Lung (tissue), 12 donors: ENCODE measurements around the gene PTGES2. TPM values are rescaled to one million over a fixed set of nuclear protein-coding genes. Genes with fewer than 3 reads are reported as not detected.
A peak's percentile ranks its signal among the peaks of the same experiment; 100 is the strongest.

Source experiments
- ATAC-seq: fragments of 200-7000 bp; cut with Tn5 transposase; one replicate; pipeline ENCODE4 v1.9.1; 2020; ENCODE audit warnings: moderate number of reproducible peaks; ENCODE audit not compliant: insufficient read depth, low FRiP score
- DNase-seq, 3 donors: peaks; one replicate each; pipeline ENCODE4 v3.0.0-alpha.2; 2013 to 2017
- H3K27ac ChIP-seq, 2 donors: one replicate each; pipeline ENCODE4 v1.5.1; 2013; ENCODE audit warnings: mild to moderate bottlenecking in 2 of 2, moderate library complexity in 2 of 2, control low read depth in 1 of 2, inconsistent platforms in 1 of 2, low read depth in 1 of 2, low read length in 1 of 2
- H3K27me3 ChIP-seq, 3 donors: one replicate each; pipeline ENCODE4 v1.5.1; 2013; ENCODE audit warnings: low read length in 2 of 3; ENCODE audit not compliant: control insufficient read depth in 3 of 3, insufficient read depth in 3 of 3
- H3K36me3 ChIP-seq, 4 donors: one replicate each; pipeline ENCODE4 v1.5.1; 2013; ENCODE audit warnings: low read length in 4 of 4, mild to moderate bottlenecking in 1 of 4, moderate library complexity in 1 of 4; ENCODE audit not compliant: control insufficient read depth in 4 of 4, insufficient read depth in 4 of 4
- H3K4me1 ChIP-seq, 5 donors: one replicate each; pipeline ENCODE4 v1.5.1; 2013; ENCODE audit warnings: low read length in 5 of 5, mild to moderate bottlenecking in 2 of 5, moderate library complexity in 1 of 5; ENCODE audit not compliant: control insufficient read depth in 5 of 5, insufficient read depth in 5 of 5
- H3K4me3 ChIP-seq: one replicate; pipeline ENCODE4 v1.5.1; 2013; ENCODE audit warnings: mild to moderate bottlenecking, control low read depth, moderate library complexity
- H3K9ac ChIP-seq, 2 donors: one replicate each; pipeline ENCODE4 v1.5.1; 2013; ENCODE audit warnings: low read length in 2 of 2, control low read depth in 1 of 2; ENCODE audit not compliant: insufficient read depth in 1 of 2
- H3K9me3 ChIP-seq, 4 donors: one replicate each; pipeline ENCODE4 v1.5.1; 2013; ENCODE audit warnings: low read length in 3 of 4, mild to moderate bottlenecking in 1 of 4, moderate library complexity in 1 of 4; ENCODE audit not compliant: control insufficient read depth in 4 of 4, insufficient read depth in 3 of 4
- CTCF ChIP-seq: IDR thresholded peaks from 2 replicates; pipeline ENCODE4 v1.5.1; 2012; ENCODE audit warnings: mild to moderate bottlenecking; ENCODE audit errors: control extremely low read depth, extremely low read depth
- WGBS, 2 donors: extraction: QIAGEN DNeasy Blood & Tissue Kit; methylation state at CpG; one replicate each; pipeline ENCODE4 v1.1.7; 2013; 5-methylcytosine and 5-hydroxymethylcytosine counted together
- polyA plus RNA-seq, 2 donors: library from polyadenylated mRNA; stranded (reverse); fragments of 200-250 nt; gene quantifications; one replicate each; pipeline ENCODE4 v1.2.1, GENCODE V29; 2013
- total RNA-seq, 2 donors: library from RNA; depleted of rRNA in 1 of 2; stranded (reverse); fragments of >200 nt in 1 of 2; gene quantifications; one replicate each; pipeline ENCODE4 v1.2.1, GENCODE V29; 2014 to 2021
- donor health status: control.
- donor health status: control.
- donor health status: Bipolar disorder and iron deficiency.
- donor health status: healthy.
- donor health status: DM: yes; HTN: yes; CAD: no.

Gene PTGES2
- total and polyA plus RNA-seq, 4 donors, result 42.0 to 66.8 (median 54.7) TPM

- WGBS, 2 donors, result 64 to 65% methylated on average over 13 of the region's 13 CpGs
- DNase-seq, result no peak
Measured at GRCh38 chr9:128097543-128098296, 29.8 kb downstream of the PTGES2 start.

GRCh38 chr9:128096616-128097536 is 30.7 kb downstream of the PTGES2 start:
- no peak overlapping the region for H3K4me3 ChIP-seq
- ATAC-seq (no peak), DNase-seq (no peak)
- H3K9ac ChIP-seq, result peak overlapping the region in 1 of 2 donors; percentile 26
- no peaks in the 10 kb centered on the region for H3K9me3 ChIP-seq
- no peak for TF ChIP-seq CTCF
- H3K36me3 ChIP-seq, result peaks cover 0 to 12% (median 4%) of the 10 kb centered on the region in 4 donors
- WGBS, 2 donors, result 80 to 91% methylated on average over 19 of the region's 19 CpGs
- peak overlapping the region; percentile 95 to 98 for H3K27ac ChIP-seq
- H3K4me1 ChIP-seq, result peaks cover 26 to 65% (median 29%) of the 10 kb centered on the region in 5 donors
- H3K27me3 ChIP-seq, result no peaks in the 10 kb centered on the region

More at GRCh38 chr9:128097543-128098296, 29.8 kb downstream of the PTGES2 start:
- H3K9ac ChIP-seq, result peak overlapping the region in 1 of 2 donors; percentile 82
- H3K27me3 ChIP-seq, result no peaks in the 10 kb centered on the region
- no peak for ATAC-seq
- no peak overlapping the region for H3K4me3 ChIP-seq
- H3K27ac ChIP-seq, result peak overlapping the region; percentile 95 to 98
- no peak for TF ChIP-seq CTCF
- H3K4me1 ChIP-seq, result peaks cover 26 to 58% (median 29%) of the 10 kb centered on the region in 5 donors
- H3K9me3 ChIP-seq, result no peaks in the 10 kb centered on the region
- peaks cover 5 to 21% (median 11%) of the 10 kb centered on the region in 4 donors for H3K36me3 ChIP-seq

GRCh38 chr9:128094950-128095544 is 32.5 kb downstream of the PTGES2 start:
- Histone ChIP-seq H3K9me3 (no peaks in the 10 kb centered on the region), H3K27ac (peak overlapping the region; percentile 90 to 95), H3K36me3 (no peaks in the 10 kb centered on the region), H3K4me3 (no peak overlapping the region), H3K9ac (peak overlapping the region; percentile 71 to 95), H3K27me3 (no peaks in the 10 kb centered on the region), H3K4me1 (peaks cover 18 to 67% (median 26%) of the 10 kb centered on the region in 5 donors)
- TF ChIP-seq CTCF, result no peak
- 80 to 88% methylated on average over 11 of the region's 11 CpGs for WGBS, 2 donors
- ATAC-seq, result no peak
- no peak for DNase-seq
